HUES6 (cell line): Measurements from ENCODE around the gene CREBBP.

ENCODE experiments used
- H3K27ac ChIP-seq: 2 replicates; pipeline ENCODE4 v1.7.0; 2013; ENCODE audit warnings: low read depth, mild to moderate bottlenecking, low read length, inconsistent platforms
- H3K27me3 ChIP-seq: 2 replicates; pipeline ENCODE4 v1.6.1; 2013; ENCODE audit warnings: low read length; ENCODE audit not compliant: control insufficient read depth, insufficient read depth
- H3K36me3 ChIP-seq: 2 replicates; pipeline ENCODE4 v1.6.1; 2013; ENCODE audit warnings: low read length; ENCODE audit not compliant: control insufficient read depth, insufficient read depth
- H3K4me1 ChIP-seq: 2 replicates; pipeline ENCODE4 v1.6.1; 2013; ENCODE audit warnings: low read length; ENCODE audit not compliant: control insufficient read depth, insufficient read depth
- H3K4me3 ChIP-seq: 2 replicates; pipeline ENCODE4 v1.5.1; 2013; ENCODE audit warnings: low read depth, low read length
- H3K9ac ChIP-seq: one replicate; pipeline ENCODE4 v1.6.1; 2013; ENCODE audit warnings: mild to moderate bottlenecking, low read length
- H3K9me3 ChIP-seq: 2 replicates; pipeline ENCODE4 v1.6.1; 2013; ENCODE audit warnings: low read depth, low read length; ENCODE audit not compliant: control insufficient read depth, insufficient read depth

The CREBBP gene

DNA sequence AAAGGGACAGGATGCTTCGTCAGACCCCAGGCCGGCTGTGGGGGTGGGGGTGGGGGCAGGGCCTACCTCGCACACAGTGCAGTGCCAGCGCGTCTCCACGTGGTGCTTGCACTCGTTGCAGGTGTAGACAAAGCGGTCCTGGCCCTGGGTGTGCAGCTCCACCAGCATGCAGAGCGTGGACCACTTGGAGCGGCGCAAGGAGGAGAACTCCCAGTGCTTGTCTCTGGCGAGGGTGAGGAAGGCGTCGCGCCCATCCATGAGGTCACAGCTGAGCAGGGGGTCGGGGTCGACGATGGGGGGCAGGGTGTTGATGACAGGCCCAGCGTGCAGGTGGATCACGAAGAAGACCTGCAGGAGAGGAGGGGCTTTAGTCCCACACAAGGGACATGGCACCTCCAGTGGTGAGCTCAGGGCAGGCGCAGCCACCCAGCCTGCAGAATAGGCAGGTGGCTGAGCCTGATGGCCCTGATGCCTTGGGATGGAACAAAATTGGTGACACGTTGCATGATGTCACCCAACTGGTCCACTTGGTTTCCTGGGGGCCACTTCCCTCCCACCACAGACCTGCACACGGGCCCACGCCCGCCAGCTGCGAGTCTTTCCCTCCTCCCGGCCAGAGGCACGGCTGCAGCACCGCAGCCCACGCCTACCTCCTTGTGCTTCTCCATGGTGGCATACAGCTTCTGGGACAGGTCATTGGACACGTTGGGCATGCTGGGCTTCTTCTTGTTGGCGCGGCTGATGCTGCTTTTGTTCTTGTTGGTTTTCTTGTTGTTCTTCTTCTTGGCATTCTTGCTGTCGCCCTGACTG is 149.2 kb downstream of the CREBBP start:
- H3K27ac ChIP-seq: no peak overlapping the region
- H3K4me3 ChIP-seq: no peak overlapping the region
- H3K9me3 ChIP-seq: no peaks in the 10 kb centered on the region
- H3K36me3 ChIP-seq: peaks cover 84% of the 10 kb centered on the region
- H3K9ac ChIP-seq: no peak overlapping the region
- no peaks in the 10 kb centered on the region for H3K4me1 ChIP-seq
- no peaks in the 10 kb centered on the region for H3K27me3 ChIP-seq

DNA sequence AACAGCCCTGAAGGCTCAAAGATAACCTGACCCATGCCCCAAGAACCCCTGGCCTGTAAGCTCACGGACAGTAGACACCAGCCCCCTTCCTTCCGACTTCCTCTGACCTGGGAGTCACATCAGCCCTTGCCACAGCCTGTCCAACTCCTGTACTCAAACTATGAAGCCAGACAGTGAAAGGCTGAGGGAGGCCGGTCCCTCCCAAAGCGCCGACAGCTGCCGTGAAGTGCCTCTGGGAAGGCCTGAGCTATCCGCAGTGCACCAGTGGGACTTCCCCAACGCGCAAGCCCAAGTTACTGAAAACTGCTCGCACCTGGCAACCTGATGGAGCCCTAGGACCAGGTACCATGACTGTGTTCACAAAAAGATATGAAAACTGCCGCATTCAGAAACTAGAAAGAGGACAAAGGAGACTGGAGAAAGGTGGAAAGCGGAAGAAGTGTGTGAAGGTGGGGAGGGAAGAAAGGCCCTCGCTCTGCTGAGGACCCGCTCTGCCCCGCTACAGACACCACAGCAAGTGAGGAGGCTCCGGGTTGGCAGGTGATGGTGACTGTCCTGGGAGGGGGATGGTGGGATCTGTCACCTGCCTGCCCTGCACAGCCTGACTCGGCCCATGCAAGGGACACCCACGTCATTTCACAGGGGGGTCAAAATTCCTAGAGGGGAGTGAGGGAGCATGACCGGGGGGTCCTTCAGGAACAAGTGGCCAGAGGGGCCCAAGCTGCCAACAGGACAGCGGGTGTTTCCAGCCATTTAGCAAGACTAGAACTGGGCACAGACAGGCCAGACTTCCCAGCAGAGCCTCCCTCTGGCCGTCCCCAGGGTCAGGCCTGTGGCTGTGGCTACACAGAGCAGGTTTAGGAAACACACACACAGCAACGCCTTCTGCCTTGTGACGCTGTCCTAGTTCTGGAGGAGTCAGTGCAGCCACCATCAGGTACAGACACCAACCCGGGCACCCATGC is 150.1 kb downstream of the CREBBP start:
- Histone ChIP-seq H3K4me3 (no peak overlapping the region), H3K27me3 (no peaks in the 10 kb centered on the region), H3K9me3 (no peaks in the 10 kb centered on the region), H3K36me3 (peaks cover 77% of the 10 kb centered on the region), H3K27ac (no peak overlapping the region), H3K4me1 (no peaks in the 10 kb centered on the region), H3K9ac (no peak overlapping the region)

DNA sequence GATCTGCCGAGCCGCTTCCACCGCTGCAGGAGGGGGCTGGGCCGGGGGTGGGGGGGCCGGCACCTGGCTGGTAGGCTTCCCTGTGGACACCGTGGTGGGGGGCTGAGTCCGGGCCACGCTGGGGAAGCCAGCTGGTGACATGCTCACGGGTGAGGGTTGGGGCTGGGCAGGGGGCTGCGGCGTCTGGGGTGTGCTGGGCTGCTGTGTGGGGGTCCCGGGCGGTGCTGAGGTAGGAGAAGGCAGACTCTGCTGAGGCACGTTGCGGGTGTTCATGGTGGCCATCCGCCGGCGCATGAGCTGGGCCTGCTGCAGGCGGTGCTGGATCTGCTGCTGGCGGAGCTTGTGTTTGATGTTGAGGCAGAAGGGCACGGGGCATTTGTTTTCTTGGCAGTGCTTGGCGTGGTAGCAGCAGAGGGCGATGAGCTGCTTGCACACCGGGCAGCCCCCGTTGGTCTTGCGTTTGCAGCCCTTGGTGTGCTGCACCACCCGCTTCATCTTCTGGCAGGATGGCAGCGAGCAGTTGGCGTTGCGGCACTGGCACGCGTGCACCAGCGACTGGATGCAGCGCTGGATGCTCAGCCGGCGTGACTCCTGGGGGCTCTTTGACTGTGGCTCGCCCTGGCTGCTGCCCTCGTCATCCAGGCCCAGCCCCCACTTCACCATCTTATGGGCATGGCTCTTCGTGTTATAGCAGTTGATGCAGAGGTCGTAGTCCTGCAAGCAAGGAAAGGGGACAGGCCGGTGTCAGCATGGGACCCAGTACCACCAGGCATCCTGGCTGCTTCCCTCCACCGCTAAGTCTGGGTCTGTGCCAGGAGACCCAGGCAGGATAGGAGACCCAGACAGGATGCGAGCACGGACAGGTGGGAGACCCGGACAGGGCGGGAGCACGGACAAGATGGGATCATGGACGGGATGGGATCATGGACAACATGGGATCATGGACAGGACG is 151.1 kb downstream of the CREBBP start:
- H3K4me1 ChIP-seq: no peaks in the 10 kb centered on the region
- no peaks in the 10 kb centered on the region for H3K27me3 ChIP-seq
- no peak overlapping the region for H3K27ac ChIP-seq
- no peak overlapping the region for H3K9ac ChIP-seq
- no peak overlapping the region for H3K4me3 ChIP-seq
- no peaks in the 10 kb centered on the region for H3K9me3 ChIP-seq
- peaks cover 67% of the 10 kb centered on the region for H3K36me3 ChIP-seq

DNA sequence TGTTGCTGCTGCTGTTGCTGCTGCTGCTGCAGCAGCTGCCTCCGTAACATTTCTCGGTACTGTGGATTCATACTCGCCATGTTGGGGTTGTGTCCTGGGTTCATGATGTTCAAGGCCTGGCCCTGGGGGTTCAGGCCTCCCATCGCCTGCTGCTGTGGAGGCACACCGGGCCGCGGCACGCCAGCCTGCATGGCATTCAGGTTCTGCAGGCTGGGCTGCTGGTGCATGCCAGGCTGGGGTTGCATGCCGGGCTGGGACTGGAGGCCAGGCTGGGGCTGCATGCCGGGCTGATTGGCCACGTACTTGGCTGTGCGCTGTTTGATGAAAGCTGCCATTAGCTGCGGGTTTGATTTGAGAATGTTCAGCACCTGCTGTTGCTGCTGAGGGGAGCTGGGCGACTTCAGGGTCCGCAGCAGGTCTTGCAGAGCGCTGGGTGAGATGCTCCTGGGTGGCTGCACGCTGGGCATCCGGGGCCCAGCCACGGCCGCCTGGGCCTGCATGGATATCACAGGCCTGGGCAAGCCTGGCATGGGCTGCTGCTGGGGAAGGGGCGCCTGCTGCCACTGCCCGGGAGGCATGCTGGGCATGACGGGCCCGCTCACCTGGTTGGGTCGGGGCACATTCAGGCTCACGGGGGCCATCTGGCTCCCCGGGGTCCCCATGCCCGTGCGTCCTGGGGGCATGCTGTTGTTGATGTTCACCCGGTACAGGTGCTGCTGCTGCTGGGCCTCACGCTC is 151.9 kb downstream of the CREBBP start:
- H3K4me3 ChIP-seq: no peak overlapping the region
- H3K9ac ChIP-seq: no peak overlapping the region
- no peaks in the 10 kb centered on the region for H3K9me3 ChIP-seq
- H3K4me1 ChIP-seq: no peaks in the 10 kb centered on the region
- no peak overlapping the region for H3K27ac ChIP-seq
- H3K27me3 ChIP-seq: no peaks in the 10 kb centered on the region
- peaks cover 61% of the 10 kb centered on the region for H3K36me3 ChIP-seq

DNA sequence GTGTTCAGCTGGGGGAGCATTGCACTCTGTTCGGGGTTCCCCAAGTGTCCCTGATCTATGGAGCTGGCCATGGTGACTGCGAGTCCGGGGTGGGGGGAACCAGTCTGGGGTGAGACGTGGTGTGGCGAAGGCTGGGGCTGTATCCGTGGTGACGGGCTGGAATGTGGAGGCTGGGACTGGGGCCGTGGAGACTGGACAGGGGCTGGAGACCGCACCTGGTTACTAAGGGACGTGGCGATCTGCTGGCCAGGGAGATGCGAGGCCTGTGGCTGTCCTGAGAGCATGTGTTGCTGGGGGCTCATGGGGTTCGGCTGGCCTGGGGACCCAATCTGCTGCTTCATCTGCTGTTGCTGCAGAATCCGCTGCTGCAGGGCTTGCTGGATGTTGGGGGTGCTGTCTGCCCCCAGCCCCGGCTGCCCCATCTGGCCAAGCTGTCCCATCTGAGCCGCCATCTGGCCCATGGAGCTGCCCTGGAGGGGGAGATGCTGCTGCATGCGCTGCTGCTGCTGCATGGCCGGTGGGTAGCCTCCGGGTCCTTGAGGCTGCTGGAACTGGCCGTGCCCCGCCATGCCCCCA is 152.6 kb downstream of the CREBBP start:
- Histone ChIP-seq H3K9ac (no peak overlapping the region), H3K9me3 (no peaks in the 10 kb centered on the region), H3K4me3 (no peak overlapping the region), H3K27me3 (no peaks in the 10 kb centered on the region), H3K36me3 (peaks cover 57% of the 10 kb centered on the region), H3K4me1 (no peaks in the 10 kb centered on the region), H3K27ac (no peak overlapping the region)

DNA sequence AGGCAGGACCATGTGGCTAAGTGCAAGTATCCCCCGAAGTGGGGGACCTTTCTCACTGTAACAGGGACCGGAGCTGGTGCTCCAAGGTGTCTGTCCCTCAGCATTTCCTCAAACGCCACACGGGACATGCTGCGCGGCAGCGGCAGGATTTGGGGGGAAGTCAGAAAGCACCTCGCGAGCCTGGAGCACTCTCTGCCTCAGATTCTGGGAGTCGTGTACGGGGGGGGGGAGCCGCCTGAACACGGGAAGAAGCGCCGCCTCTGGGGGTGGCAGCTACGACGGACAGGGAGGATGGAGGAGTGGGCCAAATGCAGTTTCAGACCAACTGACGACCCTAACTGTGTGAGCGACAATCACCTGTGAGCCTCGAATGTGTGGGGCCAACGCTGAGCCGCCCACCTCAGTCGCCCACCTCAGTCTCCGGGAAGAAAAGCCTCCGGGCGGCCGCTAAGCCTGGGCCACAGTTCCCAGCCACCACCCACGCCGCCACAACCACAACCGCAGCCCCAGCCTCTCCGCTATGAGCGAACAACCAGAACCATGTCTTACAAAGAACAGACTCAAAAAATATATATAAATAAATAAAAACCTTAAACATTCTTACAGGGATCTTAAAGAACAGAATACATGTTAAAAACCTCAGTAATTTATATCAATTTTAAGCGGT is 154.4 kb downstream of the CREBBP start:
- Histone ChIP-seq H3K36me3 (peaks cover 44% of the 10 kb centered on the region), H3K9me3 (no peaks in the 10 kb centered on the region), H3K9ac (no peak overlapping the region), H3K4me1 (no peaks in the 10 kb centered on the region), H3K27ac (no peak overlapping the region), H3K4me3 (no peak overlapping the region), H3K27me3 (no peaks in the 10 kb centered on the region)

DNA sequence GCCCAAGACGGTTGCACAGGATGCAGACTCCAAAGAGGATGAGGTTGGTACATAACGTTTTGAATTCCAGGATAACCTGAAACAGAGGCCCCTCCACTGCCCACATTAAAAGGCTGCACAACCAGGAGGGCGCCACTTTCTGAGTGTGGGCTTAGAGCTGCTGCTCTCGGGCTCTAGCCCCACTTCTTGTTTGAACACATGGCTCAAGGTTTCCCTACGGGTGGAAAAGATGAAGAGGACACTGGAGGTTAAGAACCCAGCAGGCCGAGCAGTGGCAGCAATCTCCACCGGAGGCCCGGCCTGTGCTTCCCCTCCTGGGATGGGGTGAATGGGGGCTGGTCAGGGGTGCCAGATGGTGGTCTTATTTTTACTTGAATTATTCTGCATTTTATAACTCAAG is 155.2 kb downstream of the CREBBP start:
- no peaks in the 10 kb centered on the region for H3K9me3 ChIP-seq
- no peak overlapping the region for H3K4me3 ChIP-seq
- peaks cover 36% of the 10 kb centered on the region for H3K36me3 ChIP-seq
- no peaks in the 10 kb centered on the region for H3K4me1 ChIP-seq
- no peaks in the 10 kb centered on the region for H3K27me3 ChIP-seq
- no peak overlapping the region for H3K9ac ChIP-seq
- H3K27ac ChIP-seq: no peak overlapping the region

DNA sequence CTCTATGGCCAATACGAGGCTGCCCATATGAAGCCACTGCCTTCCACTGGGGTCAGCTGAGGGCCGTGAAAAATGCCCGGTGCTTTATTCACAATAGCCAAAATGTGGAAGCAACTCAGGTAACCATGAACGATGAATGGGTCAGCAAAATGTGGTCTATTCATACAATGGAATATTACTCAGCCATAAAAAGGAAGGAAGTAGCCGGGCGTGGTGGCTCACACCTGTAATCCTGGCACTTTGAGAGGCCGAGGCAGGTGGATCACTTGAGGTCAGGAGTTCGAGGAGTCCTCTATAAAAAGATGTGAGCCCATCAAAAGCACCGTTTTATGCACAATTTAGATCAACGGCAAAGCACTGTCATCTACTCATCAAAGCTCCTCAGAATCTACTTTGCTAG is 158.0 kb downstream of the CREBBP start:
- H3K9ac ChIP-seq: no peak overlapping the region
- H3K9me3 ChIP-seq: no peaks in the 10 kb centered on the region
- peaks cover 8% of the 10 kb centered on the region for H3K36me3 ChIP-seq
- H3K4me3 ChIP-seq: no peak overlapping the region
- no peak overlapping the region for H3K27ac ChIP-seq
- H3K27me3 ChIP-seq: no peaks in the 10 kb centered on the region
- H3K4me1 ChIP-seq: peaks cover 5% of the 10 kb centered on the region; the same call in 1 of the 2 replicates

DNA sequence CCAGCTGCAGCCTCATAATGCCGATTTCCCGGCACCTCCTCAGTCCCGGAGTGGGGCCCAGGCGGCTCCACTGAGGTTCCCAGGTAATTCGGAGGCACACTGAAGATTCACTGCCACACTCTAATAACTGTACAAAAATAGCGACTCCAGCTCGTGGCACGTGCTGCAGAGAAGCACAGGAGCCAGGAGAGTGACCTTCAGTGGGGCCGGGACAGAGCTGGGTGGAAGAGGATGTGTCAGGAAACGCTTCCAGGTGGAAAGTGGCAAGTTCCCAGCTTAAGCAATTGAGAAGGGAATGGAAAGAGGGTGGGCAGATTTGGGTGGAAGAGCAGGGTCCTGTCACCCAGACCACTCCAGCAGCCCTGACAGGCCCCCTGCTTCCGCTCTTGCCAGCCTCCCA is 160.1 kb downstream of the CREBBP start:
- Histone ChIP-seq H3K27me3 (no peaks in the 10 kb centered on the region), H3K9ac (no peak overlapping the region), H3K27ac (no peak overlapping the region)

More for the DNA sequence above, 160.1 kb downstream of the CREBBP start:
- no peaks in the 10 kb centered on the region for H3K9me3 ChIP-seq
- H3K36me3 ChIP-seq: no peaks in the 10 kb centered on the region
- H3K4me3 ChIP-seq: no peak overlapping the region
- H3K4me1 ChIP-seq: peaks cover 10% of the 10 kb centered on the region
